Measurements from ENCODE around the gene RNF141.

The RNF141 gene

DNA sequence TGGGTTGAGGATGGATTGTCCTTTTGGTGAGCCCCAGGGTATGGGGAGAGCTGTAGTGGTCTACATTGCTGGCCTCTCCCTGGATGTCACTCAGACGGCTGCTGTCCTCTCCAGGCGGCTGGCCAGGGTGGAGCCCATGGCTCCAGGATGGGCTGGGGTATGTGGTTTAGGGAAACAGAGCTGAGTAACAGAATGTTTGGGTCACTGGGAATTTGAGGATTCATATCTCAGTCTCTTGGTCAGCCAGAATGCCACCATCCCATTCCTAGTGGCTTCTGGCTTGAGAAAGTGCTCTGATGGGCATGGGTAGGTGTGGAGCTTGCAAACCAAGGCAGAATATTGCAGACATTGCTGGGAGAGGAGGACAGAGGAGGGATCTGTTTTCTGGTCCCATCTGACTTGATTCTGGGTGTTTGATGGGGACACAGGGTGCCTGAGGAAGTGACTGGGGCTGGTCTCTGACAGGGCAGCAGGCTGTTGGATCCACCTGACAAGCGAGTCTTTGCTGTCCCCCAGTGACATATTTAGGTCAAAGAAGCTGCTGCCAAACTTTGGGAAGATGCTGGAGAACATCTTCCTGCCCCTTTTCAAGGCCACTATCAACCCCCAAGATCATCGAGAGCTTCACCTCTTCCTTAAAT lies 44.6 kb downstream of the RNF141 start:
- Histone ChIP-seq H3K27me3 (replicated peaks; ENCODE audit: insufficient read depth, low read length) (no peaks in the 10 kb centered on the region), H3K4me1 (ENCODE audit: low read length) (no peaks in the 10 kb centered on the region), H3K9me2 (replicated peaks; ENCODE audit: insufficient read depth, low read length) (no peaks in the 10 kb centered on the region), H3K36me3 (replicated peaks; ENCODE audit: insufficient read depth, low read length) (no peaks in the 10 kb centered on the region), H2AFZ (ENCODE audit: low read length) (no peak overlapping the region), H3K4me3 (ENCODE audit: low read length) (no peak overlapping the region), H3K9ac (ENCODE audit: low read length) (no peak overlapping the region), H3F3A (ENCODE audit: insufficient read depth, low read length) (no peaks in the 10 kb centered on the region), H3K27ac (ENCODE audit: low read length) (no peak overlapping the region), H3K9me3 (replicated peaks; ENCODE audit: insufficient read depth, low read length) (no peaks in the 10 kb centered on the region), H4K20me1 (ENCODE audit: insufficient read depth, low read length) (no peaks in the 10 kb centered on the region), H3K4me2 (ENCODE audit: low read depth, low read length) (no peak overlapping the region), H3K79me2 (ENCODE audit: low read length) (no peaks in the 10 kb centered on the region)
- TF ChIP-seq EZH2phosphoT487 (IDR thresholded peaks at IDR 0.05; ENCODE audit: low read length), result no peak
- TF ChIP-seq, protein P1, sequence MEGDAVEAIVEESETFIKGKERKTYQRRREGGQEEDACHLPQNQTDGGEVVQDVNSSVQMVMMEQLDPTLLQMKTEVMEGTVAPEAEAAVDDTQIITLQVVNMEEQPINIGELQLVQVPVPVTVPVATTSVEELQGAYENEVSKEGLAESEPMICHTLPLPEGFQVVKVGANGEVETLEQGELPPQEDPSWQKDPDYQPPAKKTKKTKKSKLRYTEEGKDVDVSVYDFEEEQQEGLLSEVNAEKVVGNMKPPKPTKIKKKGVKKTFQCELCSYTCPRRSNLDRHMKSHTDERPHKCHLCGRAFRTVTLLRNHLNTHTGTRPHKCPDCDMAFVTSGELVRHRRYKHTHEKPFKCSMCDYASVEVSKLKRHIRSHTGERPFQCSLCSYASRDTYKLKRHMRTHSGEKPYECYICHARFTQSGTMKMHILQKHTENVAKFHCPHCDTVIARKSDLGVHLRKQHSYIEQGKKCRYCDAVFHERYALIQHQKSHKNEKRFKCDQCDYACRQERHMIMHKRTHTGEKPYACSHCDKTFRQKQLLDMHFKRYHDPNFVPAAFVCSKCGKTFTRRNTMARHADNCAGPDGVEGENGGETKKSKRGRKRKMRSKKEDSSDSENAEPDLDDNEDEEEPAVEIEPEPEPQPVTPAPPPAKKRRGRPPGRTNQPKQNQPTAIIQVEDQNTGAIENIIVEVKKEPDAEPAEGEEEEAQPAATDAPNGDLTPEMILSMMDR (IDR thresholded peaks at IDR 0.05; ENCODE audit: low read length), result no peak
- TF ChIP-seq EZH2 (optimal IDR thresholded peaks at IDR 0.05; ENCODE audit: low read depth, low read length), result no peak
- DNase-seq, result no peak

DNA sequence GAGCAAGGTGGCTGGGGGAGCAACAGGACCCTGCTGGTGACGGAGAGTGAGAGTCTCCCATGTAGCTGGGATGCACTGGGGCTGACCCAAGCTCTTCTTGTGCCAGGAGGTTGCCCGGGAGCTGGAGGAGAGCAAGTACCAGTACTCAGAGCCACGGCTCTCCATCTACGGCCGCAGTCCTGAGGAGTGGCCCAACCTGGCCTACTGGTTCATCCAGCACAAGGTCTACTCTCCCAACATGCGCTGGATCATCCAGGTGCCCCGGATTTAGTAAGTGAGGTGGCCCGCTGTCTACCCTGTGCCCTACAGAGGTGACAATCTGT lies 45.6 kb downstream of the RNF141 start:
- Histone ChIP-seq H3K36me3 (replicated peaks; ENCODE audit: insufficient read depth, low read length) (no peaks in the 10 kb centered on the region), H2AFZ (ENCODE audit: low read length) (no peak overlapping the region), H4K20me1 (ENCODE audit: insufficient read depth, low read length) (no peaks in the 10 kb centered on the region), H3K9ac (ENCODE audit: low read length) (no peak overlapping the region), H3K4me1 (ENCODE audit: low read length) (no peaks in the 10 kb centered on the region), H3K9me3 (replicated peaks; ENCODE audit: insufficient read depth, low read length) (no peaks in the 10 kb centered on the region), H3K9me2 (replicated peaks; ENCODE audit: insufficient read depth, low read length) (no peaks in the 10 kb centered on the region), H3K4me3 (ENCODE audit: low read length) (no peak overlapping the region), H3K27ac (ENCODE audit: low read length) (no peak overlapping the region), H3K79me2 (ENCODE audit: low read length) (no peaks in the 10 kb centered on the region), H3K27me3 (replicated peaks; ENCODE audit: insufficient read depth, low read length) (no peaks in the 10 kb centered on the region), H3F3A (ENCODE audit: insufficient read depth, low read length) (no peaks in the 10 kb centered on the region), H3K4me2 (ENCODE audit: low read depth, low read length) (no peak overlapping the region)
- TF ChIP-seq EZH2 (optimal IDR thresholded peaks at IDR 0.05; ENCODE audit: low read depth, low read length), result no peak
- no peak for TF ChIP-seq EZH2phosphoT487 (IDR thresholded peaks at IDR 0.05; ENCODE audit: low read length)
- TF ChIP-seq, protein P1 (IDR thresholded peaks at IDR 0.05; ENCODE audit: low read length), result no peak
- no peak for DNase-seq

DNA sequence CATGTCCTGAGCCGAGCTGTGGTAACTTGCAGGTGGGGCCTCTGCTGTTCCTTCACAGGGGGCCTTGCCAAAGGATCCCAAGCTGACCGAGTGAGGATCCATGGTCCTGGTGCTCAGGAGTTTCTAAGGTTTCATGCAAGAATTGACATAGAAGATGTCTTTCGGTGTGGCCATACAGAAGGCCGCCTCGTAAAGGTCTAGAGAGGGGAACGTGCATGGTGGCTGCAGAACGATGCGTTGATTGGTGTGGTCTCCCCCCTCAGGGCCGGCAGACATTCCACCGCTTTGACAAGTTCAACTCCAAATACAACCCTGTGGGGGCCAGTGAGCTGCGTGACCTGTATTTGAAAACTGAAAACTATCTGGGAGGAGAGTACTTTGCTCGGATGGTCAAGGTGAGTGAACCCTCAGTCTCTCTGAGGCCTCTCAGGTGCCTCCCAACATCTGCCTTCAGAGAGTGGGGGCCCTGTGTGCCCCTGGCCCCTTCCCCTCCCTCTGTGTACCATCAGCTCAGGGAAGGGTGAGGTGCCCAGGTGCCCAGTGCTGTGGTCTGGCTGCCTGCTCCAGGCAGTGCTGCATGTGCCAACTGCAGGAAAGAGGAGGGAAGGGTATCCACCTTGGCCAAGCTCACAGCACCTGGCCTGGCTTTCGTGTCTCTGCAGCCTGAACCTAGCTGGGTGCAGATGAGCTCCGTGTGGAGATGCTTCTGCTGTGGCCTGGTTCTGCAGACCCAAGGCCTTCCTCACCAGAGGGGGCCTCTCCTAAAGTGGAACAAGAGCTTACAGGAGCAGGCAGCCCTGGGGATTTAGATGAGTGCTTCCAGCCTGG lies 46.1 kb downstream of the RNF141 start:
- H3K4me3 ChIP-seq (ENCODE audit: low read length), result no peak overlapping the region
- no peaks in the 10 kb centered on the region for H3K27me3 ChIP-seq (replicated peaks; ENCODE audit: insufficient read depth, low read length)
- no peaks in the 10 kb centered on the region for H3K9me2 ChIP-seq (replicated peaks; ENCODE audit: insufficient read depth, low read length)
- H3K9ac ChIP-seq (ENCODE audit: low read length), result no peak overlapping the region
- no peaks in the 10 kb centered on the region for H3K9me3 ChIP-seq (replicated peaks; ENCODE audit: insufficient read depth, low read length)
- no peaks in the 10 kb centered on the region for H3K36me3 ChIP-seq (replicated peaks; ENCODE audit: insufficient read depth, low read length)
- no peaks in the 10 kb centered on the region for H3K79me2 ChIP-seq (ENCODE audit: low read length)
- TF ChIP-seq, protein P1 (IDR thresholded peaks at IDR 0.05; ENCODE audit: low read length), result no peak
- TF ChIP-seq EZH2 (optimal IDR thresholded peaks at IDR 0.05; ENCODE audit: low read depth, low read length) (no peak), EZH2phosphoT487 (IDR thresholded peaks at IDR 0.05; ENCODE audit: low read length) (no peak)
- H4K20me1 ChIP-seq (ENCODE audit: insufficient read depth, low read length), result no peaks in the 10 kb centered on the region
- no peaks in the 10 kb centered on the region for H3K4me1 ChIP-seq (ENCODE audit: low read length)
- no peaks in the 10 kb centered on the region for H3F3A ChIP-seq (ENCODE audit: insufficient read depth, low read length)
- no peak for DNase-seq
- H3K27ac ChIP-seq (ENCODE audit: low read length), result no peak overlapping the region
- no peak overlapping the region for H3K4me2 ChIP-seq (ENCODE audit: low read depth, low read length)
- no peak overlapping the region for H2AFZ ChIP-seq (ENCODE audit: low read length)

Measured in MM.1S (cell line).